ENCODE results near the gene C1QTNF12.

C1QTNF12 gene

GRCh38 chr1:1228596-1229321 lies 17.8 kb downstream of the C1QTNF12 start:
- DNase-seq (ENCODE audit: low spot score), result no peak

DNA sequence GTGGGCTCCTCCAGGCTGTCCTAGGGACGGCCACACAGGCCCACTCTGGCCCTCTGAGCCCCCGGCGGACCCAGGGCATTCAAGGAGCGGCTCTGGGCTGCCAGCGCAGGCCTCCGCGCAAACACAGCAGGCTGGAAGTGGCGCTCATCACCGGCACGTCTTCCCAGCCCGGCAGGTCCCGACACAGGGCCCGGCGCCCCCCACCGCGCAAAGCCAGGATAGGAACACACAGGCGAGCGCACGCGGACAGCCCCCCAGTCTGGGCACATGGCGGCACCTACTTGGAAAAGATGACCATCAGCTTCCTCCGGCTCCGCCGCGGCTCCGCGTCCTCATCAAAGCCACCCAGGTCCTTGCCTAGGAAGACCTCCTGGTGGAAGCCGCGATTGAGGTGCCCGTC lies 18.3 kb downstream of the C1QTNF12 start:
- DNase-seq (ENCODE audit: low spot score), result no peak

- DNase-seq (ENCODE audit: low spot score), result no peak
Observed at GRCh38 chr1:1227386-1227785, 19.1 kb downstream of the C1QTNF12 start.

DNA sequence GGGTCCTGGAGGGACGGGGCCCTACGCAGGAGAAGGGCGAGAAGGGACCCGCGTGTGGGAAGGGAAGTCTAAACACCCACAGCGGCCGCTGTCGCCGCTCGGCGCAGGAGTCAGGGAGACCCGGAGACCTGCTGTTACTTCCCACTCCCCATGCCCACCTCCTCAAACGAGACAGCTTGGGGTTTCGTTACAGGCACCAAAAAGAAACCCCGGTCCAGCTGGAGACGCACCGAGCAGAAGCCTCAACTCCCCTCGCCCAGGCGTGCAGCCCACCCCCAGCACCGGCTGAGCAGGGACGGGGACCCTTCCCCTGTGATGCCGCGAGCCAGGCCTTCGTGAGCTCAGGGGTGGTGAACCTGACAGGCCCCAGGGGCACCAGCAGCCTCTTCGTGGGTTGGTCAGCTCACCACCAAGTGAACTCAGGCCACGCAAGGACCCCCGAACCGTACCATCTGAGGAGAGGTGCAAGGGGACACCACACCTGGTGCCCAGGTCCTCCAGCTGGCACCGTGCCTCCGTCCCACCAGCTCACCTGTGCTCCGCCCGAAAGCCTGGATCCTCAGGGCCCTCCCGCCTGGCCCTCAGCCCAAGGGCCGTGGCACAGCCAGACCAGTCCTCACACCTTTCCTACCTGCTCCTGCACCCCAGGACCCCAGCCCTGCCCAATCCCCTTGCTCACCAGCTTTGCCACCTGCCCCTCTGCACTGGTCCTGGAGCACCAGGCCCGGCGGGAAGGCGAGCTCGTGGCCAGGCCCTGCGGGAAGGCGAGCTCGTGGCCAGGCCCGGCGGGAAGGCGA lies 19.8 kb downstream of the C1QTNF12 start:
- DNase-seq (ENCODE audit: low spot score), result no peak

- DNase-seq (ENCODE audit: low spot score), result no peak
Observed at GRCh38 chr1:1225913-1226312, 20.6 kb downstream of the C1QTNF12 start.

DNA sequence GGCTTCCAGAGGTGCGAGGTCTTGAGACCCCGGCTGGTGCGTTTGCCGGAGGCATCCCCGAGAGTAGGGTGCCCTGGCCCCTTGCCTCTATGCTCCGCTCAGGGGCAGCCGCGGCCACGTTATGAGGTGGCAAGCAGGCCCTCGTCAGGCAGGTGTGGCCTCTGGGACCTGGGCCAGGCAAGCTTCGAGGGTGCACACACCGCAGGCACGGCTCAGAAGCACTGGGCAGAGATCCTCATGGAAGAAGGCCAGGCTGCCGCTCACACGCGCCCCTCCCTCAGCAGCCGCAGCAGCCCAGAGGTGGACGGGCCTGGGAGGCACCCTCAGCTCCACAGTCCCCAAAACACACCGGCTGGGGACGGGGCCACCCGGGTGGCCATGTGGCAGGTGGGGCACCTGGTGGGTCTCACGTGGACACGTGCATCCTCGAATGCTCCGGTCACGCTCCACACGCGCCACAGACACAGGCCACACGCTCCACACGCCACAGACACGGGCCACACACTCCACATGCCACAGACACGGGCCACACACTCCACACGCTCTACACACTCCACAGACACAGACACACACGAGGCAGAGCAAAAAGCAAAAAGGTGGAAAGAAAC lies 21.2 kb downstream of the C1QTNF12 start:
- DNase-seq (ENCODE audit: low spot score), result no peak

DNA sequence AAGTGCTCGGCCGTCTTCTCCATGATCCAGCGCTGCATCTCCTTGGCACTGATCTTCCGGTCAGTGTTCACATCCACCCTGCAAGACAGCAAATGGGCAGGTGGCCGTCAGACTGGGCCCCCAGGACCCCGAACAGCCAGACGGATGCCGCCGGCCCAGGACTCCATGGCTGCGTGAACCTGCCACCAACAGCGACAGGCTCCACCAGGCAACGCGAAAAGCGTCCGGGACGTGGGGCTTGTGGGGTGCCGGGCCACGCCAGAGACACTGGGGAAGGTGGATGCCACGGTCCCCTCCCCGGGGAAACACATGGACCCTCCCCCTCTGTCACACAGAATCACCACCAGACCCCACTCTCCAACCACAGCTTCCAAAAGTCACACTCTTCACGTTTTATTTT lies 22.6 kb downstream of the C1QTNF12 start:
- no peak for DNase-seq (ENCODE audit: low spot score)

DNA sequence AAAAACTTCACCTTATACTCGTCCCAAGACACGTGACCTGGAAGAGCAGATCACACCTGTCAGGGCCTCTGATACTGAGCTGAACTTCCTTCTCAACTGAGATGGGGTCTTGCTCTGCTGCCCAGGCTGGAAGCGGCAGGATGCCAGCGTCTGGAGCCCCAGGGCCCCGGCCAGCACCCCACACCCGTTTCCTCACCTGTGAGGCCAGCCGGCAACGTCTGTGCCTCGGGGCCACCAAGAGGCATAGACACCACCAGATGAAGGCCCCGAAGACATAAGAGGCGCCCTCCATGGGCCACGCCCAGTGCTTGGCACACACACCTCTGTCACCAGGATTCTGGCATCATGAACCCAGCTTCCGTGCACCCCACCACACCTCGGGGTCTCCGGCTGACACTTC lies 23.2 kb downstream of the C1QTNF12 start:
- DNase-seq (ENCODE audit: low spot score), result no peak

DNA sequence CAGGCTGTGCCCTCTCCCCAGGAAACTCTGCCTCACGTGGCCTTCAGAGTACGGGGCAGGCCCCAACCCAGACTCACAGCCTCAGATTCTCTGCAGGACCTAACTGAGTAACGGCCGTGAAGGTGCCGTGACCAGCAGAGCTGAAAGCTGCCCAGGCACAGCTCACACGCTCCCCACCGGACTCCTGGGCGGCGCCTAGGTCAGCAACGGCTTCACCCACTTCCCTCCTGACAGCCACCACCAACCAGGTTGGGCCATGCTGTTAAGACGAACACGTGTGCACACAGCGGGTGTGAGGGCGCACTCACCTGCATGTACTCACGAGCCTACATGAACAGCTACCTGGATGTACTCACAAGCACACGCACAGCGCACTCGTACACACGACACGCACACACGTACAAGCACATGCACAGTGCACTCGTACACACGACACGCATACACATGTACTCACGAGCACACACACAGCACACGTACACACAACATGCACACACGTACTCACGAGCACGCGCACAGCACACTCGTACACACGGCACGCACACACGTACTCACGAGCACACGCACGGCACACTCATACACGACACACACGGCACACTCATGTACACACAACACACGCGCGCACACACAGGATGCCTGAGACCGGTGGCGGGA lies 23.8 kb downstream of the C1QTNF12 start:
- DNase-seq (ENCODE audit: low spot score), result no peak

- DNase-seq (ENCODE audit: low spot score), result no peak
Observed at GRCh38 chr1:1221887-1222574, 24.5 kb downstream of the C1QTNF12 start.

DNA sequence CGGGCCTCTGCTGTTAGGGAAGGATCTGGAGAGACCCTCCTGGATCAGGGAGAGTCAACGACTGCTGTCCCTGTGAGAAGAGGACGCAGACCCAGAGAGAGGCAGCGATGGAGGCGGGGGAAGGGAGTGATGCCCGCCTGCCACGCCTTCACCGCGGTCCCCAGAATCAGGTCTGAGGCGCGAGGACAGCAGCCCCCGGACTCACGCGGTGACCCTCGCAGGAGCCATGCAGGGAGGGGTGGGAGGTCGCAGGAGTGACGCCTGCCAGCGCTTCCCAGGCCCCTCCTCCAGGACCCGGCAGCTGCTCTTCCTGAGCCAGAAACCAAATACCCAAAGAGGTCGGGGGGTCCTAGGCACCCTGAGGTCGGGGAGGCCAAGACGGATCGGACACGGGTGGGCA lies 26.3 kb downstream of the C1QTNF12 start:
- DNase-seq (ENCODE audit: low spot score), result no peak

- peak; percentile 60 for DNase-seq (ENCODE audit: low spot score)
Observed at GRCh38 chr1:1219341-1219740, 27.2 kb downstream of the C1QTNF12 start.

GRCh38 chr1:1218524-1219200 lies 27.9 kb downstream of the C1QTNF12 start:
- no peak for DNase-seq (ENCODE audit: low spot score)

DNA sequence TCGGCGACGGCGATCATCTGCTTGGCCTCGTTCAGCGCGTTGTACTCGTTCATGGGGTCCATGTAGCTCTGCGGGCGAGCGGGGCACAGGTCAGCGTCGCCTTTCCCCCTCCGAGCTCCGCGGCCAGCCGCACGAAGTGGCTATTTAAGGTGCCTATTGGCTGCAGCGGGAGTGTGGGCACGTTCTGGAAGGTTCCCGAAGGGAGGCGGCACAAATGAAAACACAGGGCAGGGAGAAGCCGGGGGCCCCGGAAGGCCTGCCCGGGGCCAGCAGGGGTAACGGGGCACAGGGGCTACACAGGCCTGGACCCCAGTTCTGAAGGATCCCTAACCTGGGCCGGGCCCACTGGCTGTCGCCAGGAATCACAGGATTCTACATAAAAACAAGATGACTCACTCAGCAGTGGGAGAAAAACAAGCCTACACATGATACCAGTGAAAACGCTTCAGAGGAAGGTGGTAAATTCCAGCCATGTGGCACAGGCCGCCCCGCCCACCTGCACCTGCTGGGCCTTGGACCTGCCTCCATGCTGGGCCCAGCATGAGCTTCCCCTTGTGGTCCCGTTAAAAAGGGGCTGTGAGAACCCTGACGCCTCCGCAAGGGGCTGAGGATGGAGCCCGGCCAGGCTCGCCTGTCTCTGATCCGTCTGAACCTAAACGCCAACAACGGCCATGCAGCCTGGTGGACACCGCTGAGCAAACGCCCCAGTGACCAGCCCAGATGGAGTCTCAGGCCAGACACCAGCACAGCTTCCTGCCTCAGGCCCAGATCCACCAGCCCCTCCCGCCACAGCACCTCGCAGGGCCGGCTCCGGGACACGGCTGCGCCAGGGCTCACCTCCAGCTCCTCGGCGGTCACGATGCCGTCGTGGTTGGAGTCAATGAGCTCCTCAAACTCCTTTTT lies 28.6 kb downstream of the C1QTNF12 start:
- peak; percentile 53 for DNase-seq (ENCODE audit: low spot score)

GRCh38 chr1:1216770-1217620 lies 29.5 kb downstream of the C1QTNF12 start:
- DNase-seq (ENCODE audit: low spot score), result peak; percentile 77

GRCh38 chr1:1215881-1216605 lies 30.5 kb downstream of the C1QTNF12 start:
- DNase-seq (ENCODE audit: low spot score), result no peak

DNA sequence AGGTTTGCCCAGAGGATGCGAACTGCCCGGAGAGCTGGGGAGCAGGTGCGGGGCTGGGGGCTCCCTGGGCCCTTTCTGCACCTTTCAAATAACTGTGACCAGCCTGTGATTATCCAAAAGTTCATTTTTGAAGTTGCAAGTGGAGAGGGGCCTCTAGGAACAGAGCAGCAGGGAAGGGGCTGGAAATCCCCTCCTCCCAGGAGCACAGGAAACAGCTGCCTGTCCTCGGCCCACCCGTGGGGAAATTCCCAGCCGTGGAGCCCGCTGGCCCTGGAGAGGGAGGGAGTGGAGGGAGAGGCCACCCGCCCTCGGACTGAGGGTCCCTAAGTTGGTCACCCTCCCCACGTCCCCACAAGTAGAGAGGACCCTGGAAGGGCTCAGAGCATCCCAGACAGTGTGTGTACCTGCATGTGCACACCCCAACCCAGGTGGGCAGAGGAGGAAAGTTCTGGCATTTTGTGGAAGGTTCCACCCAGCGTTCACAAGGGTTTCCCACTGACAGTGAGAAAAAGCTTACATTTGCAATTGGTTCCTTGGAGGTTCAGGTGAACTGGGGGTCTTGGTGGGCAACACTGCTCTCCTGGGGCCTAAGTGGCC lies 31.3 kb downstream of the C1QTNF12 start:
- no peak for DNase-seq (ENCODE audit: low spot score)

All from CD4-positive, alpha-beta T cell treated with Interleukin-15 for 4 hours (primary cell).